Jurkat, Clone E6-1 (cell line): ENCODE results near the gene CD52.

Experiments
- DNase-seq: peaks from one replicate; pipeline ENCODE4 v3.0.0-alpha.2; 2011; ENCODE audit warnings: low read depth, low spot score
- H3K4me3 ChIP-seq: 2 replicates; pipeline ENCODE4 v1.5.1; 2011; ENCODE audit warnings: mild to moderate bottlenecking, low read length, control low read depth, moderate library complexity

The CD52 gene

GRCh38 chr1:26350343-26350700 lies 32.6 kb downstream of the CD52 start:
- DNase-seq, result no peak

GRCh38 chr1:26350701-26351589 lies 33.2 kb downstream of the CD52 start:
- no peak overlapping the region for H3K4me3 ChIP-seq
- no peak for DNase-seq

More at GRCh38 chr1:26350343-26350700, 32.6 kb downstream of the CD52 start:
- no peak overlapping the region for H3K4me3 ChIP-seq

- no peak overlapping the region for H3K4me3 ChIP-seq
- no peak for DNase-seq
Observed at GRCh38 chr1:26351590-26352337, 34.0 kb downstream of the CD52 start.

GRCh38 chr1:26352338-26352679 lies 34.6 kb downstream of the CD52 start:
- no peak overlapping the region for H3K4me3 ChIP-seq
- DNase-seq, result no peak

- no peak overlapping the region for H3K4me3 ChIP-seq
- no peak for DNase-seq
Observed at GRCh38 chr1:26353210-26353859, 35.6 kb downstream of the CD52 start.

GRCh38 chr1:26353976-26354820 lies 36.4 kb downstream of the CD52 start, which contains the start of gene CRYBG2:
TSS of gene CRYBG2 (minus strand) at chr1:26354130. CDS start at chr1:26346657, 7,473 bp downstream.
- DNase-seq, result no peak
- no peak within 1 kb of the TSS for H3K4me3 ChIP-seq

- DNase-seq, result no peak
- H3K4me3 ChIP-seq, result no peak overlapping the region
Observed at GRCh38 chr1:26354972-26355371, 37.2 kb downstream of the CD52 start.

GRCh38 chr1:26356106-26356505 lies 38.3 kb downstream of the CD52 start:
- no peak overlapping the region for H3K4me3 ChIP-seq
- DNase-seq, result no peak

GRCh38 chr1:26357121-26357602 lies 39.4 kb downstream of the CD52 start:
- no peak for DNase-seq

GRCh38 chr1:26358411-26359384 lies 40.9 kb downstream of the CD52 start:
- peak; percentile 65 for DNase-seq
- H3K4me3 ChIP-seq, result peak overlapping the region; percentile 5; the same call in 1 of the 2 replicates

More at GRCh38 chr1:26357121-26357602, 39.4 kb downstream of the CD52 start:
- no peak overlapping the region for H3K4me3 ChIP-seq

- H3K4me3 ChIP-seq, result no peak overlapping the region
- DNase-seq, result no peak
Observed at GRCh38 chr1:26359981-26360806, 42.4 kb downstream of the CD52 start.

- no peak for DNase-seq
Observed at GRCh38 chr1:26360807-26361604, 43.2 kb downstream of the CD52 start.

GRCh38 chr1:26361605-26362122 lies 43.9 kb downstream of the CD52 start:
- no peak for DNase-seq
- no peak overlapping the region for H3K4me3 ChIP-seq

More at GRCh38 chr1:26360807-26361604, 43.2 kb downstream of the CD52 start:
- no peak overlapping the region for H3K4me3 ChIP-seq

- no peak for DNase-seq
- no peak overlapping the region for H3K4me3 ChIP-seq
Observed at GRCh38 chr1:26362331-26362730, 44.6 kb downstream of the CD52 start.

GRCh38 chr1:26363549-26364448 lies 46.0 kb downstream of the CD52 start:
- DNase-seq, result peak; percentile 87
- H3K4me3 ChIP-seq, result no peak overlapping the region
